ENCODE measurements around the gene GSN. TPM values are rescaled to one million over a fixed set of nuclear protein-coding genes. Genes with fewer than 3 reads are reported as not detected.

The GSN gene
- total RNA-seq, 2 donors from 2014 or later, result 57.0 to 77.2 TPM

DNA sequence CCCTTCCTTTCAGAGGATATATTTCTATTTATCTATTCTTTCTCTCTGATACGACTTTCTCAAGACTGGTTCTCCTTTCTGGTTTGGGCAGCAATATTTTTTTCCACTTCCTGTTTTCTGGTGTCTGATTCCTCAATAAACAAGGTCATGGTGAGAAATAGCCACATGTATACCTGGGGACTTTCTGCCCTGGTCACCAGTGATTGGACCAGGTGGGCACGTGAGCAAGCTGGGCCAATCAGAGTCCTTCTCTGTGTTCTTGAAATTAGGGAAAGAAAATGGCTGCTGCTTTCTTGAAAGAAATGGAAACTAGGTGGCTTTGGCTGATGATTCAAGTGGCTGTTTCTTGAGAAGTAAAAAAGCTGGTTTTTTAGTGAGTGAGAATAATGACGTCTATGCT is 18.4 kb upstream of the GSN start:
- no peaks in the 10 kb centered on the region for H3K36me3 Mint-ChIP-seq (ENCODE audit: low read depth)
- H3K27ac ChIP-seq (ENCODE audit: low read depth, low read length), result no peak overlapping the region
- H3K9ac ChIP-seq (ENCODE audit: extremely low read depth, low read length, poor library complexity, severe bottlenecking), result no peak overlapping the region
- no peak overlapping the region for H3K27ac Mint-ChIP-seq
- H3K27me3 ChIP-seq (ENCODE audit: control insufficient read depth, insufficient read depth, low read length, poor library complexity, severe bottlenecking), result peaks cover 5% of the 10 kb centered on the region
- no peaks in the 10 kb centered on the region for H3K4me1 ChIP-seq (ENCODE audit: control insufficient read depth, insufficient read depth, low read length)
- H3K4me3 Mint-ChIP-seq, result no peak overlapping the region
- peaks cover 33% of the 10 kb centered on the region for H3K27me3 Mint-ChIP-seq (ENCODE audit: insufficient read depth)
- TF ChIP-seq, protein P1, sequence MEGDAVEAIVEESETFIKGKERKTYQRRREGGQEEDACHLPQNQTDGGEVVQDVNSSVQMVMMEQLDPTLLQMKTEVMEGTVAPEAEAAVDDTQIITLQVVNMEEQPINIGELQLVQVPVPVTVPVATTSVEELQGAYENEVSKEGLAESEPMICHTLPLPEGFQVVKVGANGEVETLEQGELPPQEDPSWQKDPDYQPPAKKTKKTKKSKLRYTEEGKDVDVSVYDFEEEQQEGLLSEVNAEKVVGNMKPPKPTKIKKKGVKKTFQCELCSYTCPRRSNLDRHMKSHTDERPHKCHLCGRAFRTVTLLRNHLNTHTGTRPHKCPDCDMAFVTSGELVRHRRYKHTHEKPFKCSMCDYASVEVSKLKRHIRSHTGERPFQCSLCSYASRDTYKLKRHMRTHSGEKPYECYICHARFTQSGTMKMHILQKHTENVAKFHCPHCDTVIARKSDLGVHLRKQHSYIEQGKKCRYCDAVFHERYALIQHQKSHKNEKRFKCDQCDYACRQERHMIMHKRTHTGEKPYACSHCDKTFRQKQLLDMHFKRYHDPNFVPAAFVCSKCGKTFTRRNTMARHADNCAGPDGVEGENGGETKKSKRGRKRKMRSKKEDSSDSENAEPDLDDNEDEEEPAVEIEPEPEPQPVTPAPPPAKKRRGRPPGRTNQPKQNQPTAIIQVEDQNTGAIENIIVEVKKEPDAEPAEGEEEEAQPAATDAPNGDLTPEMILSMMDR (conservative IDR thresholded peaks at IDR 0.05), result no peak
- peaks cover 1% of the 10 kb centered on the region for H3K4me1 Mint-ChIP-seq
- peaks cover under 1% of the 10 kb centered on the region for H3K9me3 Mint-ChIP-seq
- WGBS, 2 experiments (ENCODE audit: insufficient coverage in 1 of 2, insufficient read length in 1 of 2), result 87 to 91% methylated on average over 2 to 3 of the region's 3 CpGs
- no peaks in the 10 kb centered on the region for H3K36me3 ChIP-seq (ENCODE audit: control insufficient read depth, insufficient read depth, low read length)
- H3K4me3 ChIP-seq (ENCODE audit: low read length), result no peak overlapping the region
- H3K9me3 ChIP-seq (ENCODE audit: control insufficient read depth, low read length), result peaks cover under 1% of the 10 kb centered on the region
- peak; percentile 42 for DNase-seq

DNA sequence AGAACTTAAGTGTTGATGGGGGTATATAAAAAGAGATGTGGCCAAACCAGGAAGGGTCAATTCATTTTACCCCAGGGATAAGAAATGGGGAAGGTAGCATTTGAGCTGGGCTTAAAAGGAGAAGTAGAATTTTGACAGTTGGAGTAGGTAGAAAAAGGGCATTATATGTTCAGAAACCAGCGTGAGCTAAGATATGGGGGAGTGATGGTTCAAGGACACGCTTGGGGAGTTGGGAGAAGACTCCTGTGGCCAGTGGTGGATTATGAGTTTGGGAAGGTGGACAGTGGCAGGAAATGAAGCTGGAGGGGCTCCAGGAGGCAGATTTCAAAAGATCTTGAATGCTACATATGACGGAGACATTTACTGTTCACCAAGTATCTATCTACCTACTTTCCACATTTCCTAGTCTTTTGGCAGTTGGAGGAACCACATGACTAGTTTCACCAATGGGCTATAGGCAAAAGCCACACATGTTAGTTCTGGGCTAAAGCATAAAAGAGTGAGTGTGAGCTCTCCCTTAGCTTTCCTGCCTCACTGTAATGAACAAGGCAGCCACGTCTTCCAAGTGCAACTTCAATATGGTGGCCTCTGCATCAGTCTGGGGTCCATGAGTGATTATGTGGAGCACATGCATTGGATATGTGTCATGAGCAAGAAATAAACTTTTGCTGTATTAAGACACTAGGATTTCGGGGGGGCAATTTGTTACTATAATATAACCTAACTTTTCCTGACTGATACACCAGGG is 15.7 kb upstream of the GSN start:
- Mint-ChIP-seq H3K4me1 (peaks cover 1% of the 10 kb centered on the region), H3K27ac (no peak overlapping the region), H3K9me3 (no peaks in the 10 kb centered on the region), H3K36me3 (ENCODE audit: low read depth) (no peaks in the 10 kb centered on the region), H3K4me3 (no peak overlapping the region), H3K27me3 (ENCODE audit: insufficient read depth) (peaks cover 43% of the 10 kb centered on the region)
- H3K9ac ChIP-seq (ENCODE audit: extremely low read depth, low read length, poor library complexity, severe bottlenecking), result no peak overlapping the region
- no peaks in the 10 kb centered on the region for H3K4me1 ChIP-seq (ENCODE audit: control insufficient read depth, insufficient read depth, low read length)
- 91 to 93% methylated on average over 3 to 5 of the region's 5 CpGs for WGBS, 2 experiments (ENCODE audit: insufficient coverage in 1 of 2, insufficient read length in 1 of 2)
- H3K36me3 ChIP-seq (ENCODE audit: control insufficient read depth, insufficient read depth, low read length), result no peaks in the 10 kb centered on the region
- no peak overlapping the region for H3K4me3 ChIP-seq (ENCODE audit: low read length)
- H3K9me3 ChIP-seq (ENCODE audit: control insufficient read depth, low read length), result no peaks in the 10 kb centered on the region
- TF ChIP-seq, protein P1 (conservative IDR thresholded peaks at IDR 0.05), result no peak
- no peak for DNase-seq
- peaks cover 5% of the 10 kb centered on the region for H3K27me3 ChIP-seq (ENCODE audit: control insufficient read depth, insufficient read depth, low read length, poor library complexity, severe bottlenecking)
- H3K27ac ChIP-seq (ENCODE audit: low read depth, low read length), result no peak overlapping the region

DNA sequence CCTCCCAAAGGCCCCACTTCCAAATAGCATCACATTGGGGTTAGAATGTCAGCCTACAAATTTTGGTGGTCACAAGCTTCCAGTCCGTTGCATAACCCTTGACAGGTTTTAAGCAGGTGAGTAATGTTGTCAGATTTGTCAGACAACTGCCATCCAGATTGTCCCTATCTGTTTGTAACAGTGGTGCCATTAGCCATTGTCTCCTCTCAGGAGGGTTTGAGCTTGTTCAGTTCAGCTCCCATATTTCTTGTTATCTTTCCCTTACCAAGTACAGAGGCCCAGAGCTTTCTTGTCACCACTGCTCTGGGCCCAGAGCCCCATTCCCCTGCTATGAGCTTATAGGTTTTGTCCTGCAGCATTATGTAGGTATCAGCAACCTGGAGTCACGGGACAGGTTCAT is 14.8 kb upstream of the GSN start:
- H3K4me3 ChIP-seq (ENCODE audit: low read length), result no peak overlapping the region
- Mint-ChIP-seq H3K4me3 (no peak overlapping the region), H3K27me3 (ENCODE audit: insufficient read depth) (peaks cover 46% of the 10 kb centered on the region), H3K4me1 (peaks cover 1% of the 10 kb centered on the region), H3K9me3 (no peaks in the 10 kb centered on the region), H3K27ac (no peak overlapping the region), H3K36me3 (ENCODE audit: low read depth) (no peaks in the 10 kb centered on the region)
- H3K9me3 ChIP-seq (ENCODE audit: control insufficient read depth, low read length), result no peaks in the 10 kb centered on the region
- DNase-seq, result no peak
- 90 to 100% methylated on average over 2 of the region's 2 CpGs for WGBS, 2 experiments (ENCODE audit: insufficient coverage in 1 of 2, insufficient read length in 1 of 2)
- H3K9ac ChIP-seq (ENCODE audit: extremely low read depth, low read length, poor library complexity, severe bottlenecking), result no peak overlapping the region
- TF ChIP-seq, protein P1 (conservative IDR thresholded peaks at IDR 0.05), result no peak
- H3K27me3 ChIP-seq (ENCODE audit: control insufficient read depth, insufficient read depth, low read length, poor library complexity, severe bottlenecking), result peaks cover 5% of the 10 kb centered on the region
- no peaks in the 10 kb centered on the region for H3K36me3 ChIP-seq (ENCODE audit: control insufficient read depth, insufficient read depth, low read length)
- no peak overlapping the region for H3K27ac ChIP-seq (ENCODE audit: low read depth, low read length)
- no peaks in the 10 kb centered on the region for H3K4me1 ChIP-seq (ENCODE audit: control insufficient read depth, insufficient read depth, low read length)

Data from endodermal cell (in vitro differentiated cells).